HG02981 (cell line): ENCODE data around the gene NDUFB1.

Experiments
- ATAC-seq: cut with Tn5 transposase; IDR thresholded peaks from one replicate; pipeline ENCODE4 v1.9.1; 2021; ENCODE audit warnings: mild to moderate bottlenecking, moderate library complexity; ENCODE audit not compliant: unreplicated experiment

The NDUFB1 gene

GRCh38 chr14:92103363-92103989, 18.0 kb downstream of the NDUFB1 start:
- no peak for ATAC-seq

- no peak for ATAC-seq
These were observed 21.7 kb downstream of the NDUFB1 start for GRCh38 chr14:92099802-92100201.

GRCh38 chr14:92093320-92093719, 28.2 kb downstream of the NDUFB1 start:
- no peak for ATAC-seq

GRCh38 chr14:92088494-92088893, 33.0 kb downstream of the NDUFB1 start:
- ATAC-seq: no peak

DNA sequence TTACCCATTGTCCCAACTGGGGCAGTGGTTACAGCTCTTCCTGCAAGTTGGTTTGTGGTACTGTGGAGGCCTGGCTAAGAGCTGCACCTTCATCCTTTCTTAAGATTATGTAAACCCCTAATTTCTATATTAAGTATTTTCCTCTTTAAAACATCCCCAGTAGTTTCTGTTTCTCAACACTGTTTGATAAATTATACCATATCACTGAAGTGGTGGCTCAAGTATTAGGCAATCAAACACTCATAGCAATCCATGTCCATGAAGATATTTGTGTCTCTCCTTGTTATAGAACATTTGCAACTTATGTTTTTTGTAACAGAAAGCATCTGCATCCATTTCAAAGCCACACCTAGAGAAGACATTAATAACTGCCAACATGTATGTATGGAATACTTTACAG, 47.0 kb downstream of the NDUFB1 start:
- ATAC-seq: no peak
